K562 (cell line): ENCODE measurements around the gene WDCP. TPM values are rescaled to one million over a fixed set of nuclear protein-coding genes. Genes with fewer than 3 reads are reported as not detected.
A peak's percentile ranks its signal among the peaks of the same experiment; 100 is the strongest.

Source experiments
- ASH1L ChIP-seq: fragments of 450-650 bp; IDR thresholded peaks from 2 replicates; pipeline ENCODE4 v1.6.1; 2018; ENCODE audit warnings: borderline replicate concordance, mild to moderate bottlenecking, low read depth; ENCODE audit not compliant: partially characterized antibody
- CTBP1 ChIP-seq: fragments of 450-650 bp; IDR thresholded peaks from 2 replicates; pipeline ENCODE4 v1.6.1; 2016; ENCODE audit warnings: borderline replicate concordance
- EGR1 ChIP-seq: fragments of 450-650 bp; conservative IDR thresholded peaks from 2 replicates; pipeline ENCODE4 v1.6.1; 2017; ENCODE audit warnings: mild to moderate bottlenecking
- ELF4 ChIP-seq: fragments of 450-650 bp; formaldehyde crosslinking; IDR thresholded peaks from 2 replicates; pipeline ENCODE4 v1.4.0; 2022; ENCODE audit warnings: missing genetic modification characterization
- KLF1 ChIP-seq: fragments of 450-650 bp; IDR thresholded peaks from 2 replicates; pipeline ENCODE4 v1.6.1; 2016; ENCODE audit warnings: missing genetic modification characterization, missing compliant biosample characterization
- MED1 ChIP-seq: sonication (generic); formaldehyde crosslinking; IDR thresholded peaks from 2 replicates; pipeline ENCODE4 v1.8.1; 2023; ENCODE audit warnings: missing genetic modification reagents, borderline replicate concordance
- NCOA6 ChIP-seq: fragments of 450-650 bp; IDR thresholded peaks from 2 replicates; pipeline ENCODE4 v1.6.1; 2017; ENCODE audit warnings: mild to moderate bottlenecking
- NONO ChIP-seq, 2 experiments: fragments of 200-400 bp in 1 of 2; fragments of 450-650 bp in 1 of 2; formaldehyde crosslinking in 1 of 2; IDR thresholded peaks; 2 replicates each; pipeline ENCODE4 v1.6.1; 2017; ENCODE audit warnings: low read depth in 2 of 2, mild to moderate bottlenecking in 2 of 2, moderate library complexity in 2 of 2, low read length in 1 of 2
- SNRNP70 ChIP-seq: fragments of 200-400 bp; formaldehyde crosslinking; optimal IDR thresholded peaks from 2 replicates; pipeline ENCODE3; 2017; ENCODE audit warnings: low read depth, low read length
- TAF1 ChIP-seq: IDR thresholded peaks from 2 replicates; pipeline ENCODE4 v1.6.1; 2011; ENCODE audit warnings: mild to moderate bottlenecking, low read length, moderate library complexity; ENCODE audit not compliant: insufficient read depth, control insufficient read depth, severe bottlenecking; ENCODE audit errors: extremely low read depth
- ZNF239 ChIP-seq: fragments of 250-450 bp; sonication (Bioruptor Pico); IDR thresholded peaks from 2 replicates; pipeline ENCODE4 v1.4.0; 2020; ENCODE audit warnings: mild to moderate bottlenecking
- ZNF778 ChIP-seq: fragments of 450-650 bp; formaldehyde crosslinking; IDR thresholded peaks from 2 replicates; pipeline ENCODE4 v1.4.0; 2020; ENCODE audit warnings: mild to moderate bottlenecking, moderate library complexity
- polyA plus RNA-seq, 8 experiments: library from polyadenylated mRNA; depleted of rRNA in 4 of 8; stranded (reverse) in 5 of 8; unstranded in 3 of 8; fragments of >200 nt; fragmentation: Nextera tagmentation in 2 of 8; fragmentation: Illumina TruSeq in 1 of 8; extraction: Ambion mirVana in 2 of 8; extraction: Trizol in 1 of 8; gene quantifications; 2 replicates each; pipeline versions ENCODE4 v1.2.1 to v1.2.3, GENCODE V29; 2011 to 2014; ENCODE audit warnings: inconsistent platforms in 1 of 8, missing spikeins in 1 of 8
- total RNA-seq, 7 experiments: library from RNA; depleted of rRNA in 6 of 7; stranded (reverse); fragments of >200 nt in 6 of 7; fragmentation: Illumina TruSeq in 2 of 7; extraction: Trizol in 2 of 7; gene quantifications; 2 replicates each; pipeline versions ENCODE4 v1.2.1 to v1.2.3, GENCODE V29; 2011 to 2021; ENCODE audit warnings: low replicate concordance in 1 of 7
- TF ChIP-seq, protein P1 (sequence below): fragments of 250-450 bp; sonication (Bioruptor Pico); IDR thresholded peaks from 2 replicates; pipeline ENCODE4 v1.4.0; 2020; ENCODE audit warnings: borderline replicate concordance
- TF ChIP-seq, protein P2 (sequence below): fragments of 450-650 bp; formaldehyde crosslinking; IDR thresholded peaks from 2 replicates; pipeline ENCODE4 v1.4.0; 2020; ENCODE audit warnings: mild to moderate bottlenecking, moderate library complexity
- TF ChIP-seq, protein P3 (sequence below): sonication (generic); formaldehyde crosslinking; IDR thresholded peaks from 2 replicates; pipeline ENCODE4 v1.8.1; 2023; ENCODE audit warnings: missing genetic modification reagents, mild to moderate bottlenecking, borderline replicate concordance
- TF ChIP-seq, protein P4 (sequence below): sonication (generic); formaldehyde crosslinking; IDR thresholded peaks from 2 replicates; pipeline ENCODE4 v1.8.0; 2022; ENCODE audit warnings: mild to moderate bottlenecking, missing genetic modification reagents

Gene WDCP
- total and polyA plus RNA-seq, 9 of the 15 experiments (the other 6 are each of a cell fraction or from before 2014, with no cell fraction given): 10.1 to 41.4 (median 21.8) TPM

DNA sequence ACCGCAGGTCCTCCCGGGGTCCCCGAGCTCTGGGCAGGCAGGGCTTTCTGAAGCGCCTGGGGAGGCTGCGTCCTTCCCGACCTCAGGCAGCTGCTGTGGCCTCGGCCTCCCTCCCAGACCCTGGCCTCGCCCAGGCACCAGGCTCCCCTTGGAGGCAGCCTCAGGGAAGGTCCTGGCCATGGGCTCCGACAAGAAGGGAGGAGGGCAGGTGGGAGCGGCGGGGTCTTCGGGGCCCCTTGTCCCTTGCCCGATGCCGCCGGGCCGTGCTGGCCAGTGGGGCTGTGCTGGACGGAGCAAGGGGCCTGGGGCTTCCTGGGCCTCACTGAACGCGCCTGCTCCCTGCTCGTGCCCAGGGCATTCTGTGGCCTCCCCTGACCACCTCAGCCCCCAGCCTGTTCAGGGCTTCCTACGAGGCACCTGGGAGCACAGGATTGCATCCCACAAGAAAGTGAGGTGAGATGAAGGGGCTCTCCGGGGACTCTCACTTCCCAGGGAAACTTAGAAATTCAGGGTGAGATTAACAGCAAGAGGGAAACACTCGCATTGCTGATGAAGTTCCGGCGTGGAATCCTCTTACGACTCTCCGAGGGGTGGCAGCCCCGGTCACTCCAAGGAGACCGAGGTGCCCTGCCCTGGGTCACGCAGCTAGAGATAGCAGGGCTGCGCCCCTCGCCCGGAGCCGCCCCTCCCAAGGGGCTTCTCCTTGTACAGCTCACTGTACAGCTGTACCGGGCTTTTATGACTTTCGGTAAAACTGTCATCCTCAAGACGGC lies 36.5 kb downstream of the WDCP start (continued):
- TF ChIP-seq ASH1L: no peak
- TF ChIP-seq CTBP1: no peak
- TF ChIP-seq, protein P1, sequence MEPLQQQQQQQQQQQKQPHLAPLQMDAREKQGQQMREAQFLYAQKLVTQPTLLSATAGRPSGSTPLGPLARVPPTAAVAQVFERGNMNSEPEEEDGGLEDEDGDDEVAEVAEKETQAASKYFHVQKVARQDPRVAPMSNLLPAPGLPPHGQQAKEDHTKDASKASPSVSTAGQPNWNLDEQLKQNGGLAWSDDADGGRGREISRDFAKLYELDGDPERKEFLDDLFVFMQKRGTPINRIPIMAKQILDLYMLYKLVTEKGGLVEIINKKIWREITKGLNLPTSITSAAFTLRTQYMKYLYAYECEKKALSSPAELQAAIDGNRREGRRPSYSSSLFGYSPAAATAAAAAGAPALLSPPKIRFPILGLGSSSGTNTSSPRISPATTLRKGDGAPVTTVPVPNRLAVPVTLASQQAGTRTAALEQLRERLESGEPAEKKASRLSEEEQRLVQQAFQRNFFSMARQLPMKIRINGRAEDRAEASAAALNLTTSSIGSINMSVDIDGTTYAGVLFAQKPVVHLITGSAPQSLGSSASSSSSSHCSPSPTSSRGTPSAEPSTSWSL (CRISPR knock-in tag): no peak
- TF ChIP-seq TAF1: peak; percentile 37
- no peak; the same call in 1 of the 2 replicates for TF ChIP-seq ZNF239 (CRISPR knock-in tag)
- TF ChIP-seq, protein P2, sequence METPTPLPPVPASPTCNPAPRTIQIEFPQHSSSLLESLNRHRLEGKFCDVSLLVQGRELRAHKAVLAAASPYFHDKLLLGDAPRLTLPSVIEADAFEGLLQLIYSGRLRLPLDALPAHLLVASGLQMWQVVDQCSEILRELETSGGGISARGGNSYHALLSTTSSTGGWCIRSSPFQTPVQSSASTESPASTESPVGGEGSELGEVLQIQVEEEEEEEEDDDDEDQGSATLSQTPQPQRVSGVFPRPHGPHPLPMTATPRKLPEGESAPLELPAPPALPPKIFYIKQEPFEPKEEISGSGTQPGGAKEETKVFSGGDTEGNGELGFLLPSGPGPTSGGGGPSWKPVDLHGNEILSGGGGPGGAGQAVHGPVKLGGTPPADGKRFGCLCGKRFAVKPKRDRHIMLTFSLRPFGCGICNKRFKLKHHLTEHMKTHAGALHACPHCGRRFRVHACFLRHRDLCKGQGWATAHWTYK: no peak
- TF ChIP-seq, protein P3, sequence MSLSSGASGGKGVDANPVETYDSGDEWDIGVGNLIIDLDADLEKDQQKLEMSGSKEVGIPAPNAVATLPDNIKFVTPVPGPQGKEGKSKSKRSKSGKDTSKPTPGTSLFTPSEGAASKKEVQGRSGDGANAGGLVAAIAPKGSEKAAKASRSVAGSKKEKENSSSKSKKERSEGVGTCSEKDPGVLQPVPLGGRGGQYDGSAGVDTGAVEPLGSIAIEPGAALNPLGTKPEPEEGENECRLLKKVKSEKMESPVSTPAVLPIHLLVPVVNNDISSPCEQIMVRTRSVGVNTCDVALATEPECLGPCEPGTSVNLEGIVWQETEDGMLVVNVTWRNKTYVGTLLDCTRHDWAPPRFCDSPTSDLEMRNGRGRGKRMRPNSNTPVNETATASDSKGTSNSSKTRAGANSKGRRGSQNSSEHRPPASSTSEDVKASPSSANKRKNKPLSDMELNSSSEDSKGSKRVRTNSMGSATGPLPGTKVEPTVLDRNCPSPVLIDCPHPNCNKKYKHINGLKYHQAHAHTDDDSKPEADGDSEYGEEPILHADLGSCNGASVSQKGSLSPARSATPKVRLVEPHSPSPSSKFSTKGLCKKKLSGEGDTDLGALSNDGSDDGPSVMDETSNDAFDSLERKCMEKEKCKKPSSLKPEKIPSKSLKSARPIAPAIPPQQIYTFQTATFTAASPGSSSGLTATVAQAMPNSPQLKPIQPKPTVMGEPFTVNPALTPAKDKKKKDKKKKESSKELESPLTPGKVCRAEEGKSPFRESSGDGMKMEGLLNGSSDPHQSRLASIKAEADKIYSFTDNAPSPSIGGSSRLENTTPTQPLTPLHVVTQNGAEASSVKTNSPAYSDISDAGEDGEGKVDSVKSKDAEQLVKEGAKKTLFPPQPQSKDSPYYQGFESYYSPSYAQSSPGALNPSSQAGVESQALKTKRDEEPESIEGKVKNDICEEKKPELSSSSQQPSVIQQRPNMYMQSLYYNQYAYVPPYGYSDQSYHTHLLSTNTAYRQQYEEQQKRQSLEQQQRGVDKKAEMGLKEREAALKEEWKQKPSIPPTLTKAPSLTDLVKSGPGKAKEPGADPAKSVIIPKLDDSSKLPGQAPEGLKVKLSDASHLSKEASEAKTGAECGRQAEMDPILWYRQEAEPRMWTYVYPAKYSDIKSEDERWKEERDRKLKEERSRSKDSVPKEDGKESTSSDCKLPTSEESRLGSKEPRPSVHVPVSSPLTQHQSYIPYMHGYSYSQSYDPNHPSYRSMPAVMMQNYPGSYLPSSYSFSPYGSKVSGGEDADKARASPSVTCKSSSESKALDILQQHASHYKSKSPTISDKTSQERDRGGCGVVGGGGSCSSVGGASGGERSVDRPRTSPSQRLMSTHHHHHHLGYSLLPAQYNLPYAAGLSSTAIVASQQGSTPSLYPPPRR (CRISPR knock-in tag): no peak
- no peak for TF ChIP-seq SNRNP70
- no peak for TF ChIP-seq EGR1
- no peak for TF ChIP-seq NONO (IDR thresholded peaks at IDR 0.05; ENCODE audit: low read depth in 2 of 2, low read length in 1 of 2)
- no peak for TF ChIP-seq ZNF778 (CRISPR knock-in tag)
- peak; percentile 64; the same call in 1 of the 2 replicates for TF ChIP-seq ELF4 (CRISPR knock-in tag)
- no peak for TF ChIP-seq NCOA6
- TF ChIP-seq, protein P4, sequence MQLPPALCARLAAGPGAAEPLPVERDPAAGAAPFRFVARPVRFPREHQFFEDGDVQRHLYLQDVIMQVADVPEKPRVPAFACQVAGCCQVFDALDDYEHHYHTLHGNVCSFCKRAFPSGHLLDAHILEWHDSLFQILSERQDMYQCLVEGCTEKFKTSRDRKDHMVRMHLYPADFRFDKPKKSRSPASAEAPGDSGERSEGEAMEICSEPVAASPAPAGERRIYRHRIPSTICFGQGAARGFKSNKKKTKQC (CRISPR knock-in tag): no peak
- no peak for TF ChIP-seq MED1 (CRISPR knock-in tag)
- TF ChIP-seq KLF1 (tag): no peak
